Esophagus muscularis mucosa (tissue), 3 donors: ENCODE measurements around the gene ACACB.

Experiments
- POLR2AphosphoS5 ChIP-seq, 2 donors: sonication (generic); formaldehyde crosslinking; IDR thresholded peaks; one replicate each; pipeline ENCODE4 v1.6.1; 2017; ENCODE audit warnings: antibody characterized with exemption in 2 of 2
- TF ChIP-seq, protein P1 (sequence below), 3 experiments: fragments of 200-600 bp in 2 of 3; fragments of 450-650 bp in 1 of 3; sonication (generic) in 2 of 3; IDR thresholded peaks; one replicate each; pipeline ENCODE4 v1.5.1; 2017 to 2019; ENCODE audit warnings: antibody characterized with exemption in 3 of 3, mild to moderate bottlenecking in 2 of 3, moderate library complexity in 1 of 3

DNA sequence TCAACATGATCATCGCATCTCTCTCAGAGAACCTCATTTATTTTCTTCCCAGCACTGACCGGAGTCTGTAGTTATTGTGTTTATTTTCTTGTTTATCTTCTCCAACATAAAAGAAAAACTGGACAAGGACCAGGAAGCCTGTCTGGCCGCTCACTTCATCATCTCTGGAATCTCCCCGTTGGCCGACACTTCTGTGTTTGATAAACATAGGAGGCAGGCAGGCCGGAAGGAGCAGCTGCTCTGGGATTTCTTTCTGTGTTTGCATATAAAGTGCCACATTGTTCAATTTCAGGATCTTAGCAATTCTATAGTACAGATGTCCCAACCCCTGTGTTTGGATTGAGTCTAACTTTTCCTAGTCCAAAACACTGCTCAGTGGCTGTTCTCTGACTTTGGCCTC lies 53.3 kb downstream of the ACACB start:
- TF ChIP-seq, protein P1, sequence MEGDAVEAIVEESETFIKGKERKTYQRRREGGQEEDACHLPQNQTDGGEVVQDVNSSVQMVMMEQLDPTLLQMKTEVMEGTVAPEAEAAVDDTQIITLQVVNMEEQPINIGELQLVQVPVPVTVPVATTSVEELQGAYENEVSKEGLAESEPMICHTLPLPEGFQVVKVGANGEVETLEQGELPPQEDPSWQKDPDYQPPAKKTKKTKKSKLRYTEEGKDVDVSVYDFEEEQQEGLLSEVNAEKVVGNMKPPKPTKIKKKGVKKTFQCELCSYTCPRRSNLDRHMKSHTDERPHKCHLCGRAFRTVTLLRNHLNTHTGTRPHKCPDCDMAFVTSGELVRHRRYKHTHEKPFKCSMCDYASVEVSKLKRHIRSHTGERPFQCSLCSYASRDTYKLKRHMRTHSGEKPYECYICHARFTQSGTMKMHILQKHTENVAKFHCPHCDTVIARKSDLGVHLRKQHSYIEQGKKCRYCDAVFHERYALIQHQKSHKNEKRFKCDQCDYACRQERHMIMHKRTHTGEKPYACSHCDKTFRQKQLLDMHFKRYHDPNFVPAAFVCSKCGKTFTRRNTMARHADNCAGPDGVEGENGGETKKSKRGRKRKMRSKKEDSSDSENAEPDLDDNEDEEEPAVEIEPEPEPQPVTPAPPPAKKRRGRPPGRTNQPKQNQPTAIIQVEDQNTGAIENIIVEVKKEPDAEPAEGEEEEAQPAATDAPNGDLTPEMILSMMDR (IDR thresholded peaks at IDR 0.05), result no peak
- no peak for TF ChIP-seq POLR2AphosphoS5 (IDR thresholded peaks at IDR 0.05)
